ENCODE data around the gene OSMR. TPM values are rescaled to one million over a fixed set of nuclear protein-coding genes. Genes with fewer than 3 reads are reported as not detected.

Gene OSMR
- total and polyA plus RNA-seq, 2 experiments from 2014 or later: 1.5 to 2.6 TPM

- DNase-seq (ENCODE audit: low spot score) (no peak), ATAC-seq (no peak)
- Mint-ChIP-seq H3K4me1 (no peaks in the 10 kb centered on the region), H3K4me3 (no peak overlapping the region), H3K27me3 (ENCODE audit: insufficient read depth, low read depth, poor library complexity) (no peaks in the 10 kb centered on the region), H3K36me3 (ENCODE audit: low read depth) (peaks cover 55% of the 10 kb centered on the region), H3K9me3 (no peaks in the 10 kb centered on the region), H3K27ac (no peak overlapping the region)
- 0 out of 2 replicates have a peak, but pooled peaks cover 3% of the 10 kb centered on the region for H4K20me1 ChIP-seq (replicated peaks; ENCODE audit: insufficient read depth)
- H3K4me2 ChIP-seq: no peak overlapping the region
- H2AFZ ChIP-seq: no peak overlapping the region
- H3K36me3 ChIP-seq (ENCODE audit: insufficient read depth): peaks cover 29% of the 10 kb centered on the region; the same call in 1 of the 2 replicates
- H3F3A ChIP-seq (replicated peaks; ENCODE audit: low read depth): no peaks in the 10 kb centered on the region
- no peak overlapping the region for H3K4me3 ChIP-seq
- no peaks in the 10 kb centered on the region for H3K27me3 ChIP-seq (ENCODE audit: insufficient read depth)
- no peaks in the 10 kb centered on the region for H3K4me1 ChIP-seq (ENCODE audit: insufficient read depth)
- TF ChIP-seq, protein P1, sequence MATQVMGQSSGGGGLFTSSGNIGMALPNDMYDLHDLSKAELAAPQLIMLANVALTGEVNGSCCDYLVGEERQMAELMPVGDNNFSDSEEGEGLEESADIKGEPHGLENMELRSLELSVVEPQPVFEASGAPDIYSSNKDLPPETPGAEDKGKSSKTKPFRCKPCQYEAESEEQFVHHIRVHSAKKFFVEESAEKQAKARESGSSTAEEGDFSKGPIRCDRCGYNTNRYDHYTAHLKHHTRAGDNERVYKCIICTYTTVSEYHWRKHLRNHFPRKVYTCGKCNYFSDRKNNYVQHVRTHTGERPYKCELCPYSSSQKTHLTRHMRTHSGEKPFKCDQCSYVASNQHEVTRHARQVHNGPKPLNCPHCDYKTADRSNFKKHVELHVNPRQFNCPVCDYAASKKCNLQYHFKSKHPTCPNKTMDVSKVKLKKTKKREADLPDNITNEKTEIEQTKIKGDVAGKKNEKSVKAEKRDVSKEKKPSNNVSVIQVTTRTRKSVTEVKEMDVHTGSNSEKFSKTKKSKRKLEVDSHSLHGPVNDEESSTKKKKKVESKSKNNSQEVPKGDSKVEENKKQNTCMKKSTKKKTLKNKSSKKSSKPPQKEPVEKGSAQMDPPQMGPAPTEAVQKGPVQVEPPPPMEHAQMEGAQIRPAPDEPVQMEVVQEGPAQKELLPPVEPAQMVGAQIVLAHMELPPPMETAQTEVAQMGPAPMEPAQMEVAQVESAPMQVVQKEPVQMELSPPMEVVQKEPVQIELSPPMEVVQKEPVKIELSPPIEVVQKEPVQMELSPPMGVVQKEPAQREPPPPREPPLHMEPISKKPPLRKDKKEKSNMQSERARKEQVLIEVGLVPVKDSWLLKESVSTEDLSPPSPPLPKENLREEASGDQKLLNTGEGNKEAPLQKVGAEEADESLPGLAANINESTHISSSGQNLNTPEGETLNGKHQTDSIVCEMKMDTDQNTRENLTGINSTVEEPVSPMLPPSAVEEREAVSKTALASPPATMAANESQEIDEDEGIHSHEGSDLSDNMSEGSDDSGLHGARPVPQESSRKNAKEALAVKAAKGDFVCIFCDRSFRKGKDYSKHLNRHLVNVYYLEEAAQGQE (IDR thresholded peaks at IDR 0.05; ENCODE audit: unreplicated experiment): no peak
- TF ChIP-seq ZNF331 (CRISPR knock-in tag; IDR thresholded peaks at IDR 0.05; ENCODE audit: low read depth): no peak
- TF ChIP-seq ZNF114 (CRISPR knock-in tag; IDR thresholded peaks at IDR 0.05): no peak
- no peak for TF ChIP-seq NANOG (IDR thresholded peaks at IDR 0.05; ENCODE audit: borderline replicate concordance)
- TF ChIP-seq POLR2AphosphoS5 (IDR thresholded peaks at IDR 0.05; ENCODE audit: low read depth): no peak
- no peak for TF ChIP-seq CREB1 (CRISPR knock-in tag; IDR thresholded peaks at IDR 0.05; ENCODE audit: low read depth)
- no peak for TF ChIP-seq EZH2 (IDR thresholded peaks at IDR 0.05; ENCODE audit: low read depth, unreplicated experiment)
- no peak for TF ChIP-seq ZNF462 (CRISPR knock-in tag; IDR thresholded peaks at IDR 0.05)
- TF ChIP-seq STAT1 (IDR thresholded peaks at IDR 0.05; ENCODE audit: unreplicated experiment): no peak
- no peak for TF ChIP-seq EZH2phosphoT487 (IDR thresholded peaks at IDR 0.05; ENCODE audit: unreplicated experiment)
- TF ChIP-seq CTCF (conservative IDR thresholded peaks at IDR 0.05; ENCODE audit: low read depth in 2 of 2): no peak
- TF ChIP-seq, protein P2, sequence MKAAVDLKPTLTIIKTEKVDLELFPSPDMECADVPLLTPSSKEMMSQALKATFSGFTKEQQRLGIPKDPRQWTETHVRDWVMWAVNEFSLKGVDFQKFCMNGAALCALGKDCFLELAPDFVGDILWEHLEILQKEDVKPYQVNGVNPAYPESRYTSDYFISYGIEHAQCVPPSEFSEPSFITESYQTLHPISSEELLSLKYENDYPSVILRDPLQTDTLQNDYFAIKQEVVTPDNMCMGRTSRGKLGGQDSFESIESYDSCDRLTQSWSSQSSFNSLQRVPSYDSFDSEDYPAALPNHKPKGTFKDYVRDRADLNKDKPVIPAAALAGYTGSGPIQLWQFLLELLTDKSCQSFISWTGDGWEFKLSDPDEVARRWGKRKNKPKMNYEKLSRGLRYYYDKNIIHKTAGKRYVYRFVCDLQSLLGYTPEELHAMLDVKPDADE (IDR thresholded peaks at IDR 0.05): no peak
- TF ChIP-seq JUNB (IDR thresholded peaks at IDR 0.05; ENCODE audit: unreplicated experiment): no peak
- no peaks in the 10 kb centered on the region for H3K79me2 ChIP-seq (replicated peaks; ENCODE audit: insufficient read depth)
- H3K9me2 ChIP-seq (ENCODE audit: insufficient read depth): no peaks in the 10 kb centered on the region
- no peak overlapping the region for H3K27ac ChIP-seq (ENCODE audit: low read depth)
These were observed 107.7 kb downstream of the OSMR start for GRCh38 chr5:38953426-38954012.

Data from GM23338 (cell line).